Mucosa of descending colon (tissue), 3 donors: ENCODE data around the gene HMGCS1. TPM values are rescaled to one million over a fixed set of nuclear protein-coding genes. Genes with fewer than 3 reads are reported as not detected.

Source experiments
- ATAC-seq: fragments of 200-7000 bp; cut with Tn5 transposase; one replicate; pipeline ENCODE4 v1.9.1; 2020; ENCODE audit warnings: mild to moderate bottlenecking, moderate library complexity
- DNase-seq, 3 donors: peaks; one replicate each; pipeline ENCODE4 v3.0.0-alpha.2; 2020
- H3K36me3 ChIP-seq: fragments of 200-600 bp; one replicate; pipeline ENCODE4 v1.8.0; 2021; ENCODE audit warnings: low read depth, mild to moderate bottlenecking
- H3K4me1 ChIP-seq: fragments of 200-600 bp; one replicate; pipeline ENCODE4 v1.8.0; 2021; ENCODE audit warnings: low read depth, mild to moderate bottlenecking
- H3K4me3 ChIP-seq: fragments of 200-600 bp; one replicate; pipeline ENCODE4 v1.8.0; 2021; ENCODE audit warnings: mild to moderate bottlenecking
- H3K9me3 ChIP-seq: fragments of 200-600 bp; one replicate; pipeline ENCODE4 v1.8.0; 2021; ENCODE audit warnings: mild to moderate bottlenecking
- intact Hi-C, 2 donors: fragments of 100-400 bp; cut with DNase I in 1 of 2; cut with micrococcal nuclease in 1 of 2; formaldehyde crosslinking; loops; one replicate each; pipeline versions ENCODE4 v1.11.0 to v1.11.1; 2022; cut with DNase I, micrococcal nuclease
- total RNA-seq, 3 donors: library from RNA; stranded (reverse); fragmentation: NEBNext Ultra II Directional in 2 of 3; extraction: Animal tissue kit (Norgen Biotek cat#: 25700) in 2 of 3; gene quantifications; one replicate each; pipeline versions ENCODE4 v1.2.1 to v1.2.4, GENCODE V29; 2021 to 2023
- TF ChIP-seq, protein P1 (sequence below): fragments of 200-600 bp; IDR thresholded peaks from one replicate; pipeline ENCODE4 v1.8.0; 2022; ENCODE audit warnings: antibody characterized with exemption, mild to moderate bottlenecking
- donor health status: DM: no; HTN: no; CAD: no; lungs with moderate emphysema.
- donor health status: DM: no; HTN: no; CAD: no.
- donor health status: DM: no; HTN: yes; CAD: no.

HMGCS1 gene
- total RNA-seq, 3 donors from 2014 or later, result 69.6 to 176 (median 151) TPM

DNA sequence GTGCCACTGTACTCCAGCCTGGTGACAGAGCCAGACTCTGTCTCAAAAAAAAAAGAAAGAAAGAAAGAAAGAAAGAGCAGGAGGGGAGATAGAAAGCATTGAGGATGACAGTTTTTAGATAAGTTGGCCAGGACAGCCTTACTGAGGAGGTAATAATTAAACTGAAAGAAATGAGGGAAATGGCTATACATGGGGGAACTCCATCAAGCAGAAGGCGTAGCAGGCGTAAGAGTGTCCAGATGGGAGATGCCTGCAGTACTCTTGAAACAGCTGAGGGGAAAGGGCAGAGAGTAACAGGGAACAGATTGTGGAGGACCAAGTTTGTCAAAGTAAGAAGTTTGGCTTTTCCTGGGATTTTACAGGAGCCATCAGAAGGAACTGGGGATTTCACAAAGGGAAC, 57.5 kb downstream of the HMGCS1 start:
- Histone ChIP-seq H3K36me3 (no peaks in the 10 kb centered on the region), H3K9me3 (no peaks in the 10 kb centered on the region), H3K4me1 (no peaks in the 10 kb centered on the region), H3K4me3 (no peak overlapping the region)
- DNase-seq (no peak), ATAC-seq (no peak)
- intact Hi-C loops, result no loop called here
- TF ChIP-seq, protein P1, sequence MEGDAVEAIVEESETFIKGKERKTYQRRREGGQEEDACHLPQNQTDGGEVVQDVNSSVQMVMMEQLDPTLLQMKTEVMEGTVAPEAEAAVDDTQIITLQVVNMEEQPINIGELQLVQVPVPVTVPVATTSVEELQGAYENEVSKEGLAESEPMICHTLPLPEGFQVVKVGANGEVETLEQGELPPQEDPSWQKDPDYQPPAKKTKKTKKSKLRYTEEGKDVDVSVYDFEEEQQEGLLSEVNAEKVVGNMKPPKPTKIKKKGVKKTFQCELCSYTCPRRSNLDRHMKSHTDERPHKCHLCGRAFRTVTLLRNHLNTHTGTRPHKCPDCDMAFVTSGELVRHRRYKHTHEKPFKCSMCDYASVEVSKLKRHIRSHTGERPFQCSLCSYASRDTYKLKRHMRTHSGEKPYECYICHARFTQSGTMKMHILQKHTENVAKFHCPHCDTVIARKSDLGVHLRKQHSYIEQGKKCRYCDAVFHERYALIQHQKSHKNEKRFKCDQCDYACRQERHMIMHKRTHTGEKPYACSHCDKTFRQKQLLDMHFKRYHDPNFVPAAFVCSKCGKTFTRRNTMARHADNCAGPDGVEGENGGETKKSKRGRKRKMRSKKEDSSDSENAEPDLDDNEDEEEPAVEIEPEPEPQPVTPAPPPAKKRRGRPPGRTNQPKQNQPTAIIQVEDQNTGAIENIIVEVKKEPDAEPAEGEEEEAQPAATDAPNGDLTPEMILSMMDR, result no peak

DNA sequence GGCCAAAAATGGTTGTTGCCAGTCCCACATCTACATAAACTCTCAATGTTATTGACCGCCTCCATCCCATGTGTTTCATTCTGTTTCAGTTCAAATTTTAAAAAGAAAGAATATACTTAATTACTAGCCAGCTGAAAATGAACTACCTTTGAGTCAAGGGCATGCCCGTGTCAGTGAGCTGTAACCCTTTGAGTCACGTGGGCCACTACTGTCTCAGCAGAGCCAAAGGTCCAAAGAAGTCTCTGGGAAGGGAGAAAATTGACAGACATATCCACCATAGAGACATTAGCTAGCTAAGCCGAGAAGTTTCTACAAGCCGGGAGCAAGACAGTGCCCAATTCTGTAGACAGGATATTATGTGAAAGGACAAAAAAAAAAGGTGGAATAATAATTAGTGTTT, 61.5 kb downstream of the HMGCS1 start:
- DNase-seq (no peak), ATAC-seq (no peak)
- Histone ChIP-seq H3K36me3 (no peaks in the 10 kb centered on the region), H3K4me3 (no peak overlapping the region), H3K4me1 (no peaks in the 10 kb centered on the region), H3K9me3 (no peaks in the 10 kb centered on the region)
- intact Hi-C loops, result no loop called here
- TF ChIP-seq, protein P1, result no peak

DNA sequence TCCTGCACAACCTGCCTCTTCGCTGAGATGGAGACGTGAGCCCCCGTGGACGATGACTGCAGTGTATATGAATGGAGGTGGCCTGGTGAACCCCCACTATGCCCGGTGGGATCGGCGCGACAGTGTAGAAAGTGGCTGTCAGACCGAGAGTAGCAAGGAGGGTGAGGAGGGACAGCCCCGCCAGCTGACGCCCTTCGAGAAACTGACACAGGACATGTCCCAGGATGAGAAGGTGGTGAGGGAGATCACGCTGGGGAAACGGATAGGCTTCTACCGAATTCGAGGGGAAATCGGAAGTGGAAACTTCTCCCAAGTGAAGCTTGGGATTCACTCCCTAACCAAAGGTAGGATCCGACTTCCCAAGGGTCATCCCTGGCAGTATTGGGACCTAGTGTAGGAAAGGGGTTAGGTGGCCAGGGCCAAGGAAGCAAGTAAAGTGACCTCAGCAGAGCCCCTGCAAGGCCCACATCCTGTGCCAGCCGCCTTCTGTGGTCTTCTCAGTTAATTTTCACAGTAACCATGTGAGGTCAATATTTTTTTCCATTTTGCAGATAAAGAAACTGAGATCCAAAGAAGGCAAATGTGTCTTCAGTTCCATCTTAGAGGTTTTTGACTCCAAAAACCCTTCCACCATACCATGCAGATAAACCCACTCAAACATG, 67.4 kb downstream of the HMGCS1 start:
- Histone ChIP-seq H3K4me1 (no peaks in the 10 kb centered on the region), H3K4me3 (no peak overlapping the region), H3K9me3 (no peaks in the 10 kb centered on the region), H3K36me3 (no peaks in the 10 kb centered on the region)
- intact Hi-C loops, result no loop called here
- no peak for DNase-seq
- no peak for ATAC-seq
- TF ChIP-seq, protein P1, result no peak

DNA sequence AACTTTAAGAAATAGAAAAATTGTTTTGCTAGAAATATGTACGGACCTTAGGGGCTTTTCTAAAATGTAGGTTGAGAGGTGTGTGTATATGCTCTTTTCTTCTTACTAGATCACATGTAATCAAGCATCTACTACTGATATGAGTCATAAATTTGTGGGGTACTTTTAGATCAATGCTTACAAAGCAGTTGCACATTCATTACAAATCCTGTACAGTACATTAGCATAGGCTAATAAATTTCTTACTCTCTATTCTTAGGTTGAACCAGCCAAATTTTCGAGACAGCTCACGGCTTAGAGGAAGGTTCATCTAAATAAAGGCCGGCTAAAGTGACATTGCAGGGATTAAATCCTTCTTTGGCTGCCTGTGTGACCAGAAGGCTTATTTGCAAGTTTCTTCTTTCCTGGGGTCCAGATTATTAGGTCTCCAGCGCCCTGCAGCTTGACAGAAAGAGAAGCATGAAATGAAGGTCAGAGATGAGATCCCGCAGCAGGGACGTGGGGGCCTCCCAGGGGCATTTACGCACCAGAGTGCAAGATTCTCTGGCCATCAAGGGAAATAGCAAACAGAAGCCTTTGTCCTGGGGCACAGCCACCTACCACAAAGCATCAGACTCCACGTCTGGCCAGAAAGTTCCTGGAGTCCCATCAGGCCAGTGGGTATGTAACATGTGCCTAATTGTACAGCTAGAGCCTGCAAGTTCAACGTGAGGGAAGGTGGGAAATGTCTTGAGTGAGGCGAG, 68.2 kb downstream of the HMGCS1 start:
- ATAC-seq, result no peak
- H3K4me1 ChIP-seq, result no peaks in the 10 kb centered on the region
- TF ChIP-seq, protein P1, result no peak

DNA sequence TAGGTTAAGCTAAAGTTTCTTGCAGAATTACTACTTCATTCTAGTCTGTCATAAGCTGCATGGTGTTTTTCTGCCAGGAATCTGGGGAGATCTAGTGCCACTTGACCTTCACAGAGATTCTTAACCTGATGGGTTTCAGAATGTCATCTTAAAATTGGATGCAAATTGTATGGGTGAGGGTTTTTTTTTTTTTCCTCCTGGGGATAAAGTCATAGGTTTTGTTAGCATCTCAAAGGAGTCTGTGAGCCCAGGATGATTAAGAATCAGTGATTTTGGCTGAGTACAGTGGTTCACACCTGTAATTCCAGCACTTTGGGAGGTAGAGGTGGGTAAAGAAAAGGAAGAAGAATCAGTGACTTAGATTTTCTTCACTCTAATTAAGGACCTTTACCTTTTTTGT, 69.9 kb downstream of the HMGCS1 start:
- DNase-seq (no peak), ATAC-seq (no peak)
- TF ChIP-seq, protein P1, result no peak
- no peak overlapping the region for H3K4me3 ChIP-seq
- no peaks in the 10 kb centered on the region for H3K4me1 ChIP-seq
- no peaks in the 10 kb centered on the region for H3K36me3 ChIP-seq
- no peaks in the 10 kb centered on the region for H3K9me3 ChIP-seq
- intact Hi-C loops, result no loop called here

More for the DNA sequence above, 68.2 kb downstream of the HMGCS1 start:
- intact Hi-C loops, result no loop called here
- no peaks in the 10 kb centered on the region for H3K36me3 ChIP-seq
- no peak for DNase-seq
- no peak overlapping the region for H3K4me3 ChIP-seq
- H3K9me3 ChIP-seq, result no peaks in the 10 kb centered on the region
